Stomach (tissue), 9 donors: ENCODE measurements around the gene RGS7. TPM values are rescaled to one million over a fixed set of nuclear protein-coding genes. Genes with fewer than 3 reads are reported as not detected.
"Not testable (repeated sequence)": the region's sequence is repeated elsewhere in the genome, so short reads cannot be mapped to it uniquely, and the experiment has no call there.

Experiments
- DNase-seq, 2 donors: peaks; one replicate each; pipeline versions ENCODE4 v3.0.0 to v3.0.0-alpha.2; 2013 to 2019
- H3K27ac ChIP-seq, 5 donors: fragments of 200-600 bp in 4 of 5; sonication (generic) in 4 of 5; one replicate each; pipeline ENCODE4 v1.5.1; 2013 to 2019; ENCODE audit warnings: mild to moderate bottlenecking in 1 of 5, moderate library complexity in 1 of 5
- H3K27me3 ChIP-seq, 3 donors: fragments of 200-600 bp; sonication (generic); one replicate each; pipeline ENCODE4 v1.5.1; 2017 to 2019; ENCODE audit warnings: mixed run types in 1 of 3
- H3K36me3 ChIP-seq, 4 donors: fragments of 200-600 bp; sonication (generic); 1 replicate in 3 of 4; 2 replicates in 1 of 4; pipeline ENCODE4 v1.5.1; 2016 to 2019
- H3K4me1 ChIP-seq, 4 donors: fragments of 200-600 bp; sonication (generic); one replicate each; pipeline ENCODE4 v1.5.1; 2016 to 2019
- H3K4me3 ChIP-seq, 4 donors: fragments of 200-600 bp; sonication (generic) in 3 of 4; one replicate each; pipeline ENCODE4 v1.5.1; 2016 to 2019; ENCODE audit warnings: mild to moderate bottlenecking in 1 of 4
- H3K9me3 ChIP-seq, 4 donors: fragments of 200-600 bp; sonication (generic); one replicate each; pipeline ENCODE4 v1.5.1; 2016 to 2019
- CTCF ChIP-seq, 7 experiments: fragments of 450-650 bp in 4 of 7; fragments of 200-600 bp in 3 of 7; sonication (generic) in 3 of 7; IDR thresholded peaks; one replicate each; pipeline ENCODE4 v1.5.1; 2016 to 2019; ENCODE audit warnings: antibody characterized with exemption in 7 of 7, control low read depth in 2 of 7, mild to moderate bottlenecking in 1 of 7
- EP300 ChIP-seq: sonication (generic); formaldehyde crosslinking; IDR thresholded peaks from one replicate; pipeline ENCODE4 v1.6.1; 2017; ENCODE audit warnings: antibody characterized with exemption
- POLR2A ChIP-seq, 4 donors: fragments of 450-650 bp; IDR thresholded peaks; one replicate each; pipeline ENCODE4 v1.6.1; 2016; ENCODE audit warnings: antibody characterized with exemption in 4 of 4, control low read depth in 2 of 4, mild to moderate bottlenecking in 1 of 4, moderate library complexity in 1 of 4
- POLR2AphosphoS5 ChIP-seq, 3 donors: sonication (generic); formaldehyde crosslinking; IDR thresholded peaks; one replicate each; pipeline ENCODE4 v1.6.1; 2016; ENCODE audit warnings: antibody characterized with exemption in 3 of 3
- WGBS, 5 donors: extraction: QIAGEN DNeasy Blood & Tissue Kit in 3 of 5; methylation state at CpG; one replicate each; pipeline versions ENCODE4 v1.1.5 to v1.1.7; 2013 to 2018; 5-methylcytosine and 5-hydroxymethylcytosine counted together
- intact Hi-C: fragments of 100-400 bp; cut with DNase I; formaldehyde crosslinking; loops from one replicate; pipeline ENCODE4 v1.15.1; 2023; ENCODE audit warnings: low total_unique reads
- polyA plus RNA-seq, 3 donors: library from polyadenylated mRNA; stranded (reverse); fragments of 200-250 nt; gene quantifications; one replicate each; pipeline ENCODE4 v1.2.3, GENCODE V29; 2013
- total RNA-seq, 5 donors: library from RNA; depleted of rRNA; stranded (reverse); fragments of >200 nt; gene quantifications; one replicate each; pipeline versions ENCODE4 v1.1.0 to v1.2.3, GENCODE V29; 2014 to 2016
- donor health status: healthy with polysubstance abuse.
- donor health status: Bipolar disorder and iron deficiency.
- donor health status: healthy.

Gene RGS7
- total and polyA plus RNA-seq, 8 donors, result 0.23 to 2.9 (median 1.9) TPM; not detected in 2

- Histone ChIP-seq H3K4me1 (no peaks in the 10 kb centered on the region), H3K27ac (no peak overlapping the region), H3K36me3 (no peaks in the 10 kb centered on the region), H3K4me3 (no peak overlapping the region), H3K9me3 (no peaks in the 10 kb centered on the region), H3K27me3 (no peaks in the 10 kb centered on the region)
- whole genome bisulfite sequencing, 5 donors, result 93 to 98% (median 95%) methylated on average over 5 of the region's 5 CpGs
- intact Hi-C loops, result no loop called here
- TF ChIP-seq POLR2A (IDR thresholded peaks at IDR 0.05) (no peak), CTCF (IDR thresholded peaks at IDR 0.05) (no peak), POLR2AphosphoS5 (IDR thresholded peaks at IDR 0.05) (no peak), EP300 (no peak)
- no peak for DNase-seq
Observed at GRCh38 chr1:241097479-241097878, 259.5 kb downstream of the RGS7 start.

GRCh38 chr1:241096982-241097381 lies 260.0 kb downstream of the RGS7 start:
- H3K4me3 ChIP-seq, result no peak overlapping the region
- no peaks in the 10 kb centered on the region for H3K4me1 ChIP-seq
- H3K9me3 ChIP-seq, result no peaks in the 10 kb centered on the region
- 74 to 88% (median 80%) methylated on average over 4 of the region's 4 CpGs for WGBS, 5 donors
- no peak overlapping the region for H3K27ac ChIP-seq
- intact Hi-C loops, result no loop called here
- no peak for DNase-seq
- no peaks in the 10 kb centered on the region for H3K36me3 ChIP-seq
- H3K27me3 ChIP-seq, result no peaks in the 10 kb centered on the region
- TF ChIP-seq EP300, result no peak
- no peak for TF ChIP-seq POLR2AphosphoS5 (IDR thresholded peaks at IDR 0.05)
- TF ChIP-seq CTCF (IDR thresholded peaks at IDR 0.05), result no peak

- no peak for DNase-seq
- Histone ChIP-seq H3K36me3 (no peaks in the 10 kb centered on the region), H3K27ac (no peak overlapping the region), H3K9me3 (no peaks in the 10 kb centered on the region), H3K27me3 (no peaks in the 10 kb centered on the region), H3K4me1 (no peaks in the 10 kb centered on the region), H3K4me3 (no peak overlapping the region)
- TF ChIP-seq POLR2A (IDR thresholded peaks at IDR 0.05), result no peak
- no peak for TF ChIP-seq CTCF (IDR thresholded peaks at IDR 0.05)
- TF ChIP-seq EP300, result no peak
- intact Hi-C loops, result no loop called here
- WGBS, 5 donors, result 90 to 95% (median 95%) methylated on average over 6 of the region's 6 CpGs
Observed at GRCh38 chr1:241095847-241096246, 261.2 kb downstream of the RGS7 start.

GRCh38 chr1:241090798-241091197 lies 266.2 kb downstream of the RGS7 start:
- Histone ChIP-seq H3K27me3 (no peaks in the 10 kb centered on the region), H3K4me1 (no peaks in the 10 kb centered on the region), H3K9me3 (no peaks in the 10 kb centered on the region), H3K27ac (no peak overlapping the region), H3K36me3 (no peaks in the 10 kb centered on the region), H3K4me3 (no peak overlapping the region)
- TF ChIP-seq EP300 (no peak), CTCF (IDR thresholded peaks at IDR 0.05) (no peak), POLR2AphosphoS5 (IDR thresholded peaks at IDR 0.05) (no peak), POLR2A (IDR thresholded peaks at IDR 0.05) (no peak)
- DNase-seq, result no peak
- intact Hi-C loops, result no loop called here
- WGBS, 5 donors, result 75 to 87% (median 84%) methylated on average over 3 of the region's 3 CpGs

GRCh38 chr1:241089066-241089465 lies 267.9 kb downstream of the RGS7 start:
- H3K36me3 ChIP-seq, H3K27ac ChIP-seq, H3K4me3 ChIP-seq, H3K9me3 ChIP-seq, DNase-seq, intact Hi-C loops, H3K27me3 ChIP-seq, H3K4me1 ChIP-seq: not testable (repeated sequence)
- WGBS, 5 donors, result 74 to 88% (median 81%) methylated on average over 1 of the region's 1 CpG

- H3K27me3 ChIP-seq, H3K4me3 ChIP-seq, DNase-seq, H3K36me3 ChIP-seq, H3K27ac ChIP-seq, intact Hi-C loops, H3K4me1 ChIP-seq, H3K9me3 ChIP-seq: not testable (repeated sequence)
- WGBS, 5 donors, result 83 to 93% (median 89%) methylated on average over 2 of the region's 2 CpGs
Observed at GRCh38 chr1:241088075-241088474, 268.9 kb downstream of the RGS7 start.
